Dermis blood vessel endothelial cell (primary cell): ENCODE results near the gene MYBPC2. TPM values are rescaled to one million over a fixed set of nuclear protein-coding genes. Genes with fewer than 3 reads are reported as not detected.
"Not testable (repeated sequence)": the region's sequence is repeated elsewhere in the genome, so short reads cannot be mapped to it uniquely, and the experiment has no call there.

Experiments
- DNase-seq: peaks from one replicate; pipeline ENCODE4 v3.0.0; 2010
- total RNA-seq: library from RNA; depleted of rRNA; stranded (reverse); fragments of >200 nt; gene quantifications from 2 replicates; pipeline ENCODE4 v1.2.3, GENCODE V29; 2014

MYBPC2 gene
- total RNA-seq, 1 donor from 2014 or later, result not detected

GRCh38 chr19:50428772-50429463 is 3.8 kb upstream of the MYBPC2 start:
- no peak for DNase-seq

DNA sequence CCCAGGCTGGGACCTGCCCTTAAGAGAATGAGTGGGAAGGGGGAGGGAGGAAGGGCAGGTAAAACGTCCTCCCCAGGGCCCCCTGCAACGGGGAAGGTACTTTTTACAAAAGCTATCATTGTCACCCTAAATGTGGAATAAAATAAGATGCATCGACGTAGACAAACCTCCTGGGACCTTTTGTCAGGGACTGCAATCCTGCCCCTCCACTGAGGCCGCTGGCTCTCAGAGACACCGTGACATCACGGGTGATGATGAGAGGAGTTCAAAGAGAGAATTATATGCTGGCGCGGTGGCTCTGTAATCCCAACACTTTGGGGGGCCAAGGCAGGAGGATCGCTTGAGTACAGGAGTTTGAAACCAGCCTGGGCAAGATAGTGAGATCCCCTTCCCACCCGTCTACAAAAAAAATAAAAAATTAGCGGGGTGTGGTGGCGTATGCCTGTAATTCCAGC is 1.8 kb upstream of the MYBPC2 start:
- no peak for DNase-seq

GRCh38 chr19:50431343-50432220 is 1.1 kb upstream of the MYBPC2 start:
- DNase-seq, result peak; percentile 84

DNA sequence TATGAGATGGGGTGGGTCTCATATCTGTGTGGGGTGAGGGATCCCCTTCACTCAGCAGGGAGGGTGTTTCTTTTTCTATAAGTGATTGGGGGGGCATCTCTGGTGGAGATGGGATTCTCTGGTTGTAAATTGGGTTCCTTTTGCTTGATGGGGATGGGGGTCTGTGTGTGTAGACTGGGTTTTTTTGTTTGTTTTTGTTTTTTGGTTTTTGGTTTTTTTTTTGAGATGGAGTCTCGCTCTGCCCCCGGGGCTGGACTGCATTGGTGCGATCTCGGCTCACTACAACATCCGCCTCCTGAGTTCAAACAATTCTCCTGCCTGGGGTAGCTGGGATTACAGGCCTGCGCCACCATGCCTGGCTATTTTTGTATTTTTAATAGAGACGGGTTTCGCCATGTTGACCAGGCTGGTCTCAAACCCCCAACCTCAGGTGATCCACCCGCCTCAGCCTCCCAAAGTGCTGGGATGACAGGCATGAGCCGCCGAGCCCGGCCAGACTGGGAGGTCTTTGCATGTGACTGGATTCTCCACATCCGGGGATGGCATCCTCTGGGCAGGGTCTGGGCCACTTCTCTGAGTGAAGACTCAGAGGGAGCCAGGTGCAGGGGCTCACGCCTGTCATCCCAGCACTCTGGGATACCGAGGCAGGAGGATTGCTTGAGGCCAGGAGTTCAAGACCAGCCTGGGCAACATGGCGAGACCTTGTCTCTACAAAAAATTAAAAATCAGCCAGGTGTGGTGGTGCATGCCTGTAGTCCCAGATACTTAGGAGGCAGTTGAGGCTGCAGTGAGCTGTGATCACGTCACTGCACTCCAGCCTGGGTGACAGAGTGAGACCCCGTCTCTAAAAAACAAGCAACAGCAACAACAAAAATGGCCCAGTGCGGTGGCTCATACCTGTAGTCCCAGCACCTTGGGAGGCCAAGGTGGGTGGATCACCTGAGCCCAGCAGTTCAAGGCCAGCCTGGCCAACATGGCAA is 799 bp downstream of the MYBPC2 start:
- DNase-seq, result no peak

DNA sequence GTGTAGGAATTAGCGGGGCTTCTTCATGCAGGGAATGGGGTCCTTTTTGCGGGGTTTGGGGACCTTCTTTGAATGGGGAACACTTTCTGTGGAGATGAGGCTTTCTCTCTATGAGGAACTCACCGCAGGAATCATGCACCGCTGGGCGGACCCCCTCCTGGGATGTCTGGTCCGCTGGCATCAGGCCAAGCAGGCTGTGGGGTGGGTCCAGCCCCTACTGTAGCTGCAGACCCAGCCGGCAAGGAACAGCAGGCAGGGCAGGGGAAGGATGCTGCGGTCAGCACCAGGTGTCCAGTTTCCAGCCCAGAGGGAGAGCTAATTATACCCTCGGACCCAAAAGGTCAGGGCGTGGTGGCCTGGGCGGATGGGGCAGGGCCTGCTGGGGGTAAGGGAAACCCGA is 1.8 kb downstream of the MYBPC2 start:
- no peak for DNase-seq

GRCh38 chr19:50435221-50435620 is 2.5 kb downstream of the MYBPC2 start:
- DNase-seq, result no peak

DNA sequence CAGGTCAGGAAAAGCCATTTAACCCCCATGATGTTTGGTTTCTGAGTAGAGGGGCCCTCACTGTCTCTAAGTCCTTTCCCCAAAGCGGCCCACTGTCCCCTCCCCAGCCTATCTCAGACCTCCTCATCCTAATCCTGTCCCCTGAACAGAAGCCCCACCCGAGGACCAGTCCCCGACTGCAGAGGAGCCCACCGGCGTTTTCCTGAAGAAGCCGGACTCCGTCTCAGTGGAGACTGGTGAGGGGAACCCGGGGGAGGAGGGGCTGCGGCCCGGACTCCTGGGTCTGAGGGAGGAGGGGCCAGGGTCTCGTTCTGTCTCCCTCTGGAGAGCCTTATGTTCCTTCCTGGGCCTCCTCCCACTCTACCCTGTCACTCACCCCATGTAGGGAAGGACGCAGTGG is 2.9 kb downstream of the MYBPC2 start:
- DNase-seq, result no peak

DNA sequence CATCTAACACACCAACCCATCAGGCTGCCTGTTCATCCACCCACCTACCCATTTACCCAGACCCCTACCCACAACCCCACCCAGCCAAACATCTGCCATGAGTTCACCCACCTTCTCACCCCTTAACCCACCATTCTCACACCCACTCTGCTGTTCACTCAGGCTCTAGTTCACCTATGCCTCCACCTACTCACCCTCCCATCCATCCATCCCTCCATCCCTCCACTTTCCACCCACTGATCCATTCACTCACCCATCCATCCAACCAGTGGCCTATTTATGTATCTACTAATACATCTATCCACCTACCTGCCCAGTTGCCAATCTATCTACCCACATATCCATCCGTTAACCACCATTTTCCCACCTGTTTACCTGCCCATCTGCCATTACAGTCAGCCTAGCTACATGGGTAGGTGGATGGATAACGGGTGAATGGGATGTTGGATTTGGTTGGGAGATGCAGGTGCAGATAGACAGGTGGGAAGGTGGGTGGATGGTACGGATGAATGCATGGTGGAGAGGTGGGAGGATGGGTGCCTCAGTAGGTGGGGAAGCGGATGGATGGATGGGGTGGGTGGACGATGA is 5.3 kb downstream of the MYBPC2 start:
- DNase-seq, result no peak

DNA sequence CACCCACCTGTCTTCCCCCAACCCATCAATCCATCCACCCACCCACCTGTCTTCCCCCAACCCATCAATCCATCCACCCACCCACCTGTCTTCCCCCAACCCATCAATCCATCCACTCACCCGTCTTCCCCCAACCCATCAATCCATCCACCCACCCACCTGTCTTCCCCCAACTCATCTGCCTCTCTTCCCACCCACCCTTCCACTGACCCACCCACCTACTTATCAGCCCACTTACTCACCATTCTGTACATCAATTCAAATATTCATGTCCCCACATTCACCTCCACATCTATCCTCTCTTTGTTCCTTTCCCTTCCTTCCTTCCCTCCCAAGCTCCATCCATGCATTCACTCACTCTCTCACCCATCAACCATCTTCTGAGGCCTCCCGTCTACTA is 6.4 kb downstream of the MYBPC2 start:
- not testable (repeated sequence) for DNase-seq

GRCh38 chr19:50444059-50444458 is 11.4 kb downstream of the MYBPC2 start:
- DNase-seq, result no peak

DNA sequence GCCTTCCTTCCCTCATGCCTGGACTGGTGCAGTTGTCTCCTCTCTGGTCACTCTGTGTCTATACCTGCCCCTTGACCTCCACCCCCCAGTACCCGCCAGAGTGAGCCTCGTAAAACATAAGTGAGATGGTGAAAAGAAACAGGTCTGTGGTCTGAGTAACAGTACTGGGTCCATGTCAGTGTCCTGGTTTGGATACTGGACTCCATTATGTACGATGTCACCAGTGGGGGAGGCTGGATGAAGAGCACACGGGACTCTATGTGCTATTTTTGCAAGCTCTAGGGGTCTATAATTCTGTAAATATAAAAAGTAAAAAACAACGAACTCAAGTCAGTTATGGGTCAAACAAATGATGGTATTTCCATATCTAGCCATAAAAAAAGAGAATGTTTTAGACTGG is 14.4 kb downstream of the MYBPC2 start:
- DNase-seq, result no peak

GRCh38 chr19:50447750-50448149 is 15.1 kb downstream of the MYBPC2 start:
- no peak for DNase-seq

- no peak for DNase-seq
These were observed 16.7 kb downstream of the MYBPC2 start for GRCh38 chr19:50449236-50449899.

- no peak for DNase-seq
These were observed 17.9 kb downstream of the MYBPC2 start for GRCh38 chr19:50450369-50451222.

DNA sequence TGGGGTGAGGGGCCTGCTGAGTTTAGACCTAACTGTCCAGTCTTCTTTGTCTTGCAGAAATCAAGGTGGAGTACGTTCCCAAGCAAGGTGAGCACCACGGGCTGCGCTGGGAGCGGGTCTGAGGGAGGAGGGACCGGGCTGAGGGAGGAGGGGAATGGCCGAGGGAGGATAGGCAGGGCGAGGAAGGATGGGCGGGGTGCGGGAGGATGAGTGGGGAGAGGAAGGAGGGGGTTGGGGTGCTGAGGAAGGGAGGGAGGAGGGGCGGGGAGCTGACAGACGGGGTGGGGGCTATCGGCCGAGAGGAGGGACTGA is 18.5 kb downstream of the MYBPC2 start:
- no peak for DNase-seq

DNA sequence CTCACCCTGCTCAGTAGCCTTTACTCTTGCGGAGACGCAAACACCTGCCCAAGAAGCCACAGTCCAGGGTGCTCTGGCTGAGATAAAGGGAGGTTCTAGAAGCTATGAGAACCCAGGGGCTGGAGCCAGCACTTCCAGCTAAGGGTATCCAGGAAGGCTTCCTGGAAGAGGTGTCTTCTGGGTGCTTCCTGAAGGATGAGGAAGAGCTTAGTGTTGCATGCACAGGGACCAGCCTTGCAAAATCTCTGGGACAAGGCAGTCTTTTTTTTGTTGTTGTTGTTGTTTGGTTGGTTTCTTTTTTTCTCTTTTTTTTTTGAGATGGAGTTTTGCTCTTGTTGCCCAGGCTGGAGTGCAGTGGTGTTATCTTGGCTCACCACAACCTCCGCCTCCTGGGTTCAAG is 20.6 kb downstream of the MYBPC2 start:
- DNase-seq, result no peak

DNA sequence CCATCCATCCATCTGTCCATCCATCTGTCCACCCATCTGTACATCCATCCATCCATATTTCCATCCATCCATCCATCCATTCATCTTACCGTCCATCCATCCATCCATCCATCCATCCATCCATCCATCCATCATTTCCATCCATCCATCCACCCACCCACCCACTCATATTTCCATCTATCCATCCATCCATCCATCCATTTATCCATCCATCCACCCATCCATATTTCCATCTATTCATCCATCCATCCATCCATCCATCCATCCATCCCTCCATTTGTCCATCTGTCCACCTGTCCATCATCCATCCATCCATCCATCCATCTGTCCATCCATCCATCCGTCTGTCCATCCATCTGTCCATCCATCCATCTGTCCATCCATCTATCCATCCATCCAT is 23.3 kb downstream of the MYBPC2 start:
- no peak for DNase-seq

DNA sequence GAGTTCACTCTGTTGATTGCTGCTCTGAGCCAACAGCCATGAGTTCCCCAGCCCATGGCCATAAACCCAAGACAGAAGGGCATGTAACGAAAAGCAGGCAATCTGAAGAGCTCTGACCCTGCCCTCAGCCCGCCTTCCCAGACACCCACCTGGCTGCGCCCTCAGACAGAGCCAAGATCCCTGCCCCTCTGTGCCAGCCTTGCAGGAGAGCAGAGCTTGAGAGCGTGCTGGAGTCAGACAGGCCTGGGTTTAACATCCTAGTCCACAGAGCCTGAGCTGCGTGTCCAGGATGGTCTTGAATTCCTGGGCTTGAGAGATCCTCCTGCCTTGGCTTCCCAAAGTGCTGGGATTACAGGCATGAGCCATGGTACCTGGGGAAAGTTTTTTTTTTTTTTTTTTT is 24.6 kb downstream of the MYBPC2 start:
- DNase-seq, result no peak

DNA sequence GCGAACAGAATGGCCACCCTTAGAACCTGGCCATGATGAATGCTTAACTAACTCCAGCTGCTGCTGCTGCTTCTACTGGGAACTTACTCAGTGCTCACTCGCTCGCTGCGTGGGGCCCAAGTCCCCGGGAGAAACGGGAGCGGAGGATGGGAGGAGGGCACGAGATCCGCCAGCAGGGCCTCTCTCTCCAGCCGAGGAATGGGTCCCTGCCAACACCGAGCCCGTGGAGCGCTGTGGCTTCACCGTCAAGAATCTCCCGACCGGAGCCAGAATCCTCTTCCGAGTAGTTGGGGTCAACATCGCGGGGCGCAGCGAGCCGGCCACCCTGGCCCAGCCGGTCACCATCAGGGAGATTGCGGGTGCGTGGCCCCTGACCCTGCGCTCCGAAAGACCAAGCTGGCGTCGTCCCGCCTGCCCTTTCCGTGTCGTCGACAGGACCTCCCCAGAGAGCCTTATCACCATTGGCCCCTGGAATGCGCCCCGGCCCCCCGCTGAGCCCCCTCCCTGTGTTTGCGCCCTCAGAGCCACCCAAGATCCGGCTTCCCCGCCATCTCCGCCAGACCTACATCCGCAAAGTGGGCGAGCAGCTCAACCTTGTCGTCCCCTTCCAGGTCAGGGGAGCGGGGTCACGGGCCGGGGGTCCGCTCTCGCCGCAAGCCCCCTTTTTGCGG is 25.8 kb downstream of the MYBPC2 start:
- DNase-seq, result no peak

GRCh38 chr19:50459067-50459456 is 26.4 kb downstream of the MYBPC2 start:
- no peak for DNase-seq
